ENCODE data around the gene DUSP23.
A peak's percentile ranks its signal among the peaks of the same experiment; 100 is the strongest.

DNA sequence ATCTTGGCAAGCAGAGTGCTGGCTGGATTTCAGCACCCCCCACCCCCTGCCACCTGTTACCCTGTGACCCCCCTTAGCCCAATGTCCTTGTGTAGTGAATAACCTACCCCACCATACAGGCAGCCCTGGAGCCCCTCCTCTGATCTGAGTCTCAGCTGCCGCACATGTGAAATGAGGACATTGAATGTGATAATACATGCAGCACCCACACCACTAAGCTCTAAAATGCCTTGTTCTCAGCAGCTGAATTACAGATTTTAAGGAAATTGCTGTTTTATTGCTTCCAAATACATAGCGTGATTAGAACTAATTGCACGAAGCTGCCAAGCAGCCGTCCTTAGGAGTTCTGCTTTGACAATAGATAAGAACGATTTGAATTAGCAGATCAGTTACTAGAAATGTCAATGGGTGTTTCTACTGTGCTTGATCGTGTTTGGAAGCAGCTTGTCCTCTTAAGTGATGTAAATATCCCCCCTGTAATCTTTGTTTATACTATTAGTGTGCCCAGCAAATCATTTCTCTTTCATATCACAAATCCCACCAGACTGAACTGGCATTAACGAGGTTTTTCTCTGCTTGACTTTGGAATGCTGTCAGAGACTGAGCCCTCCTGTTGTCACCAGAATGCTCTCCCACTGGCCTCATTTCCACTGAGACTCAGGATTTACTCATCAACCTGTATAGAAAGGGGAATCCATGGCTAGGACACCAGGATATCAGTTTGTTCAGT lies 50.8 kb downstream of the DUSP23 start:
- TF ChIP-seq, protein P1, sequence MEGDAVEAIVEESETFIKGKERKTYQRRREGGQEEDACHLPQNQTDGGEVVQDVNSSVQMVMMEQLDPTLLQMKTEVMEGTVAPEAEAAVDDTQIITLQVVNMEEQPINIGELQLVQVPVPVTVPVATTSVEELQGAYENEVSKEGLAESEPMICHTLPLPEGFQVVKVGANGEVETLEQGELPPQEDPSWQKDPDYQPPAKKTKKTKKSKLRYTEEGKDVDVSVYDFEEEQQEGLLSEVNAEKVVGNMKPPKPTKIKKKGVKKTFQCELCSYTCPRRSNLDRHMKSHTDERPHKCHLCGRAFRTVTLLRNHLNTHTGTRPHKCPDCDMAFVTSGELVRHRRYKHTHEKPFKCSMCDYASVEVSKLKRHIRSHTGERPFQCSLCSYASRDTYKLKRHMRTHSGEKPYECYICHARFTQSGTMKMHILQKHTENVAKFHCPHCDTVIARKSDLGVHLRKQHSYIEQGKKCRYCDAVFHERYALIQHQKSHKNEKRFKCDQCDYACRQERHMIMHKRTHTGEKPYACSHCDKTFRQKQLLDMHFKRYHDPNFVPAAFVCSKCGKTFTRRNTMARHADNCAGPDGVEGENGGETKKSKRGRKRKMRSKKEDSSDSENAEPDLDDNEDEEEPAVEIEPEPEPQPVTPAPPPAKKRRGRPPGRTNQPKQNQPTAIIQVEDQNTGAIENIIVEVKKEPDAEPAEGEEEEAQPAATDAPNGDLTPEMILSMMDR (IDR thresholded peaks at IDR 0.05; ENCODE audit: poor library complexity, severe bottlenecking) = no peak
- TF ChIP-seq EP300 (conservative IDR thresholded peaks at IDR 0.05; ENCODE audit: poor library complexity, severe bottlenecking) (peak; percentile 31), TAF1 (IDR thresholded peaks at IDR 0.05; ENCODE audit: low read depth) (no peak)

Measured in neural cell (in vitro differentiated cells).